ENCODE data around the gene MPO. TPM values are rescaled to one million over a fixed set of nuclear protein-coding genes. Genes with fewer than 3 reads are reported as not detected.

Gene MPO
- total RNA-seq, 1 donor from 2014 or later, result not detected

DNA sequence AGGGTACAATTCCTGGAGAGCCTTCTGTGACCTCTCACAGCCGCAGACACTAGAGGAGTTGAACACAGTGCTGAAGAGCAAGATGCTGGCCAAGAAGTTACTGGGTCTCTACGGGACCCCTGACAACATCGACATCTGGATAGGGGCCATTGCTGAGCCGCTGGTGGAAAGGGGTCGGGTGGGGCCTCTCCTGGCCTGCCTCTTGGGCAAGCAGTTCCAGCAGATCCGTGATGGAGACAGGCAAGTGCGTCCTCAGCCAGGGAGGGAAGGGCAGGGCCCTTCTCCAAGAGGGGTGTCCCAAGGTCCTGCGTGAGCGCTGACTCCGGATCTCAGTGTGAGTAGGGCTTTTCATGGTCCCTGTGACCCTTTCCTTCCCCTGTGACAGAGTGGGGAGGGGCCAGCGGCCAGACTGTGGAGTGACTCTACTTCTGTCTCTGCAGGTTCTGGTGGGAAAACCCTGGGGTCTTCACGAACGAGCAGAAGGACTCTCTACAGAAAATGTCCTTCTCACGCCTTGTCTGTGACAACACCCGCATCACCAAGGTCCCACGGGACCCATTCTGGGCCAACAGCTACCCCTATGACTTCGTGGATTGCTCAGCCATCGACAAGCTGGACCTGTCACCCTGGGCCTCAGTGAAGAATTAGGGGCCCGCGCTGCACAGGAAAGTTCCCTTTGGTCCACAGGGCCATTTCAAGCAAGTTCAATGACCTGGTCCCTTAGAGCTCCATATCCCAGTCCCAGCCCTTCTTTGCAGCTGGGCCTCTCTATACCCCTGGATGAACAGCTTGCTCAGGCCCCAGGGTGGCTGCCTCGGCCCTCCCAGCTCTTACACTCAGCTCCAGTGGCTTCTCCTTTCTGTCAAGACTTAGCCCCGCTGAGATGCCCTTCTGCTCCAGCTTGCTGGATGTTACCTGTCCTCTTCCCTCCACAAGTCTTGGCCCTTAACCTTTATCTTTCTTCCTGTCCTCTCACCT is 13.1 kb downstream of the MPO start:
- intact Hi-C loops (cut with micrococcal nuclease), result no loop called here

DNA sequence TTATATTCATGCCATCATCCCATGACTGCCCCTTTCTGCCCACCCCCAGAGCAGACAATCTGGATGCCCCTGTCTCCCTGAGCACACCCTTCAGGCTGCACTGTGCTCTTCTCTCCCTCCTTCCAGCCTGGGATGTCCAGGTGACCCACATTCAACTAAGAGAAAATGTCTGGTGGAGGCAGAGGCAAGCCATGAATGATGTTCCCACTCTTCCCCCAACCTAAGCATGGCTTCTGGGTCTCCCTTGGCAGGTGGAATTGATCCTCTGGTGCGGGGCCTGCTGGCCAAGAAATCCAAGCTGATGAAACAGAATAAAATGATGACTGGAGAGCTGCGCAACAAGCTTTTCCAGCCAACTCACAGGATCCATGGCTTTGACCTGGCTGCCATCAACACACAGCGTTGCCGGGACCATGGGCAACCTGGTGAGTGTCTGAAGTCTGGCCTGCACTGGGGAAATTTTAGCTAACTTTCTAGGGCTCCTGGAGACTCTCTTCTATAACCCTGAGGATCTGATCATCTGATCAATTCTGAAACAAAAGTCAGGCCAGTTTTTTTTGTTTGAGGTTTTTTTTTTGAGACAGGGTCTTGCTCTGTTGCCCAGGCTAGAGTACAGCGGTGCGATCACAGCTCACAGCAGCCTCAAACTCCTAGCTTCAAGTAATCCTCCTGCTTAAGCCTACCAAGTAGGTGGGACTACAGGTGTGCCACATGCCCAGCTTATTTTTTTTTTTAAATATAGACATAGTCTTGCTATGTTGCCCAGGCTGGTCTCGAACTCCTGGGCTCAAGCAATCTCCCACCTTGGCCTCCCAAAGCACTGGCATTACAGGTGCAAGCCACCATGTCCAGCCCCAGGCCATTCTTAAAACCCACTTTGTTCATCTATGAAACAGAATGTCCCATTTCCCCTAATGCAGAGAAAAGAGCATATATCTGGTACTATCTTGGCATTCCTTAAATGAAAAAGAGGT is 14.5 kb downstream of the MPO start:
- intact Hi-C loops (cut with micrococcal nuclease), result no loop called here

DNA sequence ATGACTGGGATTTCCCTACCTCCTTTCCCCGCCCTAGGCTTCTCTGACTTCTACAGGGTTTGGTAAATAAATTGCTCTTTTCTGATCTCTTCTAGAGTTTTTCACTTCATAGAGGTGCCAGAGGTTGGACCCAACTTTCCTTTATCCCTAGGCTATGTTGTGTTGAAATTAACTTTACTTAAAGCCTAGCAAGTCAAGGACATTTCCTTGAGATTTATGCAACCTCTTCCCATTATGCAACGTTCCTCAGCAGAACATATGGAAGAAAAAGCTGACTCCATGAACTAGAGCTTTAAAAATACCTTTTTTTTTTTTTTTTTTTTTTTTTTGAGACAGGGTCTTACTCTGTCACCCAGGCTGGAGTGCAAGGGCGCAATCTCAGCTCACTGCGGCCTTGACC is 15.5 kb downstream of the MPO start:
- intact Hi-C loops (cut with micrococcal nuclease), result no loop called here

DNA sequence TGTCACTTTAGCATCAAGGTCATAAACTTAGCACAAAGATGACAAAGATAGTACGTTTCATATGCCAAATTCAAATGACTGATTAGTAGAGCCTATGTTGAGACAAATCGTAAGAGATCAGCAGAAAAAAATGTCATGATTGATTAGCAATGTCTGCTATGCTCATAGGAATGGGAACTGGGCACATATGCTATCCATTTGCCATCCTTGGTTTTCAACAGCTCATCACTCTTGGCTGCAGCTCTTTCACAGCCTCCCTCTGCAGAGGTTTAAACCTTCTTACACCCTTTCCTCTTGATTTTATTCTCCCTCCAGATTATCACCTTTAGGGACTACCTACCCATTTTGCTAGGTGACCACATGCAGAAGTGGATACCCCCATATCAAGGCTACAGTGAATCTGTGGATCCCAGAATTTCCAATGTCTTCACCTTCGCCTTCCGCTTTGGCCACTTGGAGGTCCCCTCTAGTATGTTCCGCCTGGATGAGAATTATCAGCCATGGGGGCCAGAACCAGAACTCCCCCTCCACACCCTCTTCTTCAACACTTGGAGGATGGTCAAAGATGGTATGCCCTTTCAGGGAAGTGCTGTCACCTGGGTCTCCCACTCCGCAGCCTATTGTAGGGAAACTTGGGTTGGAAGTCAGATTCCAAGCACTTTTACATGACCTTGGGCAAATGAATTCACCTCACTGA is 16.2 kb downstream of the MPO start:
- intact Hi-C loops (cut with micrococcal nuclease), result no loop called here

DNA sequence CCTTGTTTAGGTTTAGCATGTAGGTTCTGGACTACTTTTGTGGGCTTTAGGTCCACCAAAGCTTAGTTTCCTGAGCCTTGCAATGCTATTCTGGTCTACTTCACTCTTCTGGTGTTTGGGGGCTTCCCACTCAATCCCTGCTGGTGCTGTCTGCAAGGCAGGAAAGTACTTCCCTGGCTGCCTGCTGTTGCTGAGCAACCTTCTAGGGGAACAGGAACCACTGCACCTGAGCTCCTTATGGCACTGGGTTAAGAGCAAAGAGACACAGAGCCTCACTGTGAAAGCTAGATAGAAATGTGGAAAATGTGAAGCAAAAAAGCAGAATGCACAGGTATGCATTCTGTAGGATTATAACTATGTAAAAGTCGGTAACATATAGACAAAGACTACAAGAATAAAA is 17.0 kb downstream of the MPO start:
- intact Hi-C loops (cut with micrococcal nuclease), result no loop called here

DNA sequence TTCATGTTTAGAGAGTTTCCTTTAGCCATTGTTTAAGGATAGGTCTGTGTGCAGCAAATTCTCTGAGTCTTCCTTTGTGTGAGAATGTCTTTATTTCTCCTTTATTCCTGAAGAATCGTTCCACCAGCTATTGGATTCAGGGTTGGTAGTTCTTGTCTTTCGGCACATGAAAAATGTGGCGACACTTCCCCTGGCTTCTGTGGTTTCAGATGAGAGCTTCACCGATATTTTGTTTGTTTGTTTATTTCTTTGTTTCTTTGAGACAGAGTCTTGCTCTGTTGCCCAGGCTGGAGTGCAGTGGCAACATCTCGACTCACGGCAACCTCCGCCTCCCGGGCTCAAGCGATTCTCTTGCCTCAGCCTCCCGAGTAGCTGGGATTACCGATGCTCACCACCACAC is 18.6 kb downstream of the MPO start:
- intact Hi-C loops (cut with micrococcal nuclease), result no loop called here

DNA sequence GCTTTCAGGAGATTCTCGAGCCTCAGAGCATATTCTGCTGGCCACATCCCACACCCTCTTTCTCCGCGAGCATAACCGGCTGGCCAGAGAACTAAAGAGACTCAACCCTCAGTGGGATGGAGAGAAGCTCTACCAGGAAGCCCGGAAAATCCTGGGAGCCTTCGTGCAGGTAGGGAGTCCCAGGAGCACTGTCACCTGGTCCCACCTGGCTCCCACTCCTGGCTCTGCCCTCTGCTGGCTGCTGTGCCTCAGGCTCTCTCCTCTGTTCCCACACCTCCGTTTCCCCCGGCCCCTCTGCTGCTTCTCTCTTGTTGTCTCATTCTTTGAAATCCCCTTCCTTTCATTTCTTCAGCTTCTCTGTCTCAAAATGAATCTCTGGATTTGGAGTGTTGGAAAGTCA is 25.9 kb downstream of the MPO start:
- intact Hi-C loops (cut with micrococcal nuclease), result no loop called here

DNA sequence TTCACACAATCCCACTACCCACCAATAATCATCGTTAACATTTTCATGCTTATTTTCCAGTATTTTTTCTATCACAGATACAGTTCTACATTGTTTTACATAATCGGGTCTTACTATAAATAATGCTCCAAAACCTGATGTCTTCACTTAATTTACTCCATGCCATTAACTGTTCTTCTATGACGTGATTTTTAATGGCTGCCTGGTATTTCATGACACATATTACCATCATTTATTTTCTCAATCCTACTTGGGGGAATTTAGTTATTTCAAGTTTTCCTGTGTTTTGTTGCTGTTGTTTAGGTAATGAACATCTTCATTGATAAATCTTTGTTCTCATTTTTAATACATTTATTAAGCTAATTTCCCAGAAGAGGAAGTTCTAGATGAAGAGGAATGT is 27.7 kb downstream of the MPO start:
- intact Hi-C loops (cut with micrococcal nuclease), result no loop called here

DNA sequence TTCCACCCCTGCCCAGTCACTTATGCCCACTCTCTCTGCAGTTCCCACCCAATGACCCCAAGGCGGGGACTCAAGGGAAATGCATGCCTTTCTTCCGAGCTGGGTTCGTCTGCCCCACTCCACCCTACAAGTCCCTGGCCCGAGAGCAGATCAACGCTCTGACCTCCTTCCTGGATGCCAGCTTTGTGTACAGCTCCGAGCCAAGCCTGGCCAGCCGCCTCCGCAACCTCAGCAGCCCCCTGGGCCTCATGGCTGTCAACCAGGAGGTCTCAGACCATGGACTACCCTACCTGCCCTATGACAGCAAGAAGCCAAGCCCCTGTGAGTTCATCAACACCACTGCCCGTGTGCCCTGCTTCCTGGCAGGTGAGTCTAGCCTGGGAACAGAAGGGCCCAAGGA is 28.6 kb downstream of the MPO start:
- intact Hi-C loops (cut with micrococcal nuclease), result no loop called here

DNA sequence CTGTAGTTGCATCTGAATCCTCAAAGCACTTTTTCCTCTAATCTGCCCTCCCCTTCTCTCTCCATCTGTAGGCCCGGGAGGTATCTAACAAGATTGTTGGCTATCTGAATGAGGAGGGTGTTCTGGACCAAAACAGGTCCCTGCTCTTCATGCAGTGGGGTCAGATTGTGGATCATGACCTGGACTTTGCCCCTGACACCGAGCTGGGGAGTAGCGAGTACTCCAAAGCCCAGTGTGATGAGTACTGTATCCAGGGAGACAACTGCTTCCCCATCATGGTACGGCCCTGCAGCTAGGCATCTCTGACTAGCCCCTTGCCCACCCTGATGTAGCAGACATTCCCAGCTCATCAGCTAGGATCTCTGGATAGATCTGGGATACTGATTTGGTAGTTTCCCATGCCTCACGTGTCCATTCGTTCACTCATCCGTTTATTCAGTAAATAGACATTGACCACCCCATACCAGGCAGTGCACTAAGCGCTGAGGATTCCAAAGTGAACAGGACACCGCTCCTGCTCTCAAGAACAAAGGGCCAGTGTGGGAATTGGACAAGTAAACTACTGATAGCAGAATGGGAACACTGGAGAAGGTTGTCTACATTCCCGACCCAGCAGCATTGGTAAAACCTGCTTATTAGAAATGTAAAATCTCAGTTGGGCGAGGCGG is 30.3 kb downstream of the MPO start:
- intact Hi-C loops (cut with micrococcal nuclease), result loop anchor here (2.0 kb wide), 1 partner anchor 196 kb away; no protein-coding TSS in a partner anchor

DNA sequence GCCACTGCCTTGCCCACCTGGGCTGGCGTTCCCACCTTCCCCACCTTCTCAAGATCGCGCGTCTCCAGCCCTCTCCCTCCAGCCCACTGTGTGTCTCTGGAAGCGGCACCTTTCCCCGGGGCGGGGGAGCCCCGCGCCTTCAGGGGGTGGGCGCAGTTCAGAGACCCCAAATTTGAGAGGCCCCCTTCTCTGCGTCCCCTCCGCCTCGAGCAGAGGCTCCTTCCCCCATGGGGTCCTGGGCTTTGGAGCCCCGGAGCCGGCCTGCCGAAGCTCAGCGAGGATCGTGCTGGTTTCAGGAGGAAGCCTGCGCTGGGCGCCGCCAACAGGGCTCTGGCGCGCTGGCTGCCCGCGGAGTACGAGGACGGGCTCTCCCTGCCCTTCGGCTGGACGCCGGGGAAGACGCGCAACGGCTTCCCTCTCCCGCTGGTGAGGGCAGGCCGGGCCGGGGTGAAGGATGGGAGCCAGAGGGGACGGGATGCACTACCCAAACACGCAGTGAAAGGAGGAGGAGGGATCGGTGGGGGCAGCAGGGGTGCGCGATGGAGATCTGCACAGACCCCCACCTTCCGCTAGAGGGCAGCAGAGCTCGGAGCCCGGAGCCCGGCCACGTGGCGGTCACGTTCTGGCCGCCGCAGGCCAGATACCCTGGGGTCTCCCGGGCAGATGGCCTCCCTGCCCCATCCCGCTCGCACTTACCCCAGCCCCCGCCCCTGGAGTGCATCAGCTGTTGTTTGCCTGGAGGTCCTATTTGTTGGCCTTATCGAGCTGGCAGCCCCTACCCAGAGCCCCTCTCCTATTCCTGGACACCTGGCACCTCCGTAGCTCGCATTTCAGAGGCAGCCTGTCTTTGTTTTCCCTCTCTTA is 31.2 kb downstream of the MPO start:
- intact Hi-C loops (cut with micrococcal nuclease), result loop anchor here (2.0 kb wide), 2 partner anchors 31 to 197 kb away; partner anchors contain the start of gene MKS1

DNA sequence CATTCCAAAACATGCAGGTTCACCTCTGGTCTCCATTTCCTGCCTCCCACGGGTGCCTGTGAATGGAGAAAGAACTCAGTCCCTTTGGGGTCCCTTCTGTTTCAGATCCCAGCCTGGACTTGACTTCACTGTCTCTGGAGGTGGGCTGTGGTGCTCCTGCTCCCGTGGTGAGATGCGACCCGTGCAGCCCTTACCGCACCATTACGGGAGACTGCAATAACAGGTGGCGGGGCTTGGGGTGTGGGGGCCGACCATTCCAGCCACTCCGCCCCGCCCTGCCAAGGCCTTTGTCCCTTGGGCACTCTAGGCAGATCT is 31.8 kb downstream of the MPO start:
- intact Hi-C loops (cut with micrococcal nuclease), result loop anchor here (2.0 kb wide), 1 partner anchor 30 kb away; the partner anchor contains the start of gene MKS1

DNA sequence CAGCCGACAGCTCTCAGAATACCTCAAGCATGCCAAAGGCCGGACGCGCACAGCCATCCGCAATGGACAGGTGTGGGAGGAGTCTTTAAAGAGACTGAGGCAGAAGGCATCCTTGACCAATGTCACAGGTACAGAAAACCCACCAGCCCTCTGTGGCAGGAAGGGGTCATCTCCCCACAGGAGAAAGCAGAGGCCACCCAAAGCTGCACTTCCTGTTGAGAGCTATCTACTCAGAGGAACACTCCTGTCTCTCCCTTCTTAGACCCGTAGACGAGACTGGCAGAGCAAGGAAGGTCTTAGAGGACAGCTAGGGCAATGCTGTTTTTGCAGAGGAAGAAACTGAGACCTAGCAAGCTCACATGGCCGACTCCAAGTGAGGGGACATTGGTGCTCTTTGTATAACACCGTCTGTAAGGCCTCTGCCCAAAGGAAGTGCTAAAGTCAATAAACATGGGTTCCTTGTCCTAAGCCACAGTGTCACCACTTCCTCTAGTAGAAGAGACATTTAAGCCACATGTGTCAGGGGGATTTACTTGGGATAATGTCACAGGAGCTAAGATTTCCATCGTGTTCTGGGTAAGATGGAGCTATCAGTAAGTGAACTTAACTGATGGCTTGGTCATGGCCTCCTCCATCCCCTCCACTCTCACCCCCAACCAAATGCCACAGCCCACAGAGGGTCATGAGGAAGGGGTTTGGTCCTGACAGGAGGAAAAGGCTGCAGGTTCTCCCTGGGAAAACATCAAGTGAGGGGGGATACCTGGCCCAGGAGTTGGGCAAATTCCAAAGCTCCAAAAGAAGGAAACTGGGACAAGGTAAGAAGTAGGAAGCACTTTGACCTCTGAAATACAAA is 33.0 kb downstream of the MPO start:
- intact Hi-C loops (cut with micrococcal nuclease), result loop anchor here (2.0 kb wide), 1 partner anchor 29 kb away; the partner anchor contains the start of gene MKS1

DNA sequence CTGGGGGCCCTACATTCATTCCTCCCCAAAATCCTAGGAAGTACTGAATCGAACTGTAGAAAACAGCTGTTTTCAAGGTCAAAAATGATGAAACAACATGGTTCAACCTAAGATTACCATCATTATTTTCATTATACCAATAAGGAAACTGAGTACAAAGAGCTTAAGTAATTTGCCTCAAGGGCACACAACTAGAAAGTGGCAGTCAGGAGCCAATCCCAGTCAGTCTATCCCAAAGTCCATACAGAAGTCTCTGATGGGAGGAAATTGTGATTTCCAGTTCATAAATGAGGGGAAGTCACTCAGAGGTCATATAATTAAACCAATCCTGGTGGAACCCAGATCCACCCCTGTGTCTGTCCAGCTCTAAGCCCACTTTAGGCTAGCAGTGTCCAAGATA is 34.0 kb downstream of the MPO start:
- intact Hi-C loops (cut with micrococcal nuclease), result no loop called here

DNA sequence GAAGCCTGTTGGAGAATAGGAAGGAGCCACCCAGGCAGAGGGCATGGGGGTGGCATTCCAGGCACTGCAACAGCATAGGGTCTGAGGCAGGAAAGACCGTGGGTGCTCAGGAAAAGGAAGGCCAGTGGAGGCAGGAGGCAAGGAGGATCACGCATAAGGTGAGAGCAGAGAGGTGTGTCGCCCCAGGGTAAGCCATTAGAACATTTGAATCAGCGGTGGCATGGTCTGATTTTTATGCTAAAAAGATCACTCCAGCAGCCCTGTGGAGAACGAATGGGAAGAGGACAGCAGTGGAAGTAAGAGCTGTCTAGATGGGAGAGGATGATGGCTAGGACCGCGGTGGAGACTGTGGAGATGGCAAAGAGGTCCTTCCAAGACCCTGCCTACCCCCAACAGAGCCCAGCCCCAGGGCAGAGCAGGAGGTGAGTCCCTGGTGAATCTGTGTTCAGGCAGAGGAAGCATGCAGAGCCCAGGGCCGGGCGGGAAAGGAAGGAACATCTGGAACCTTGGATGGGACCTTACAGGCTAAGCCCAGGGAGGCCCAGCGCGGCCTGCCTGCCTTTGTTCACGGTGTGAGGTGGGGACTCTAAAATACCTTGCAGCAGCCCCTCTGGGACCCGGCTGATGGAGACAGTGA is 34.5 kb downstream of the MPO start:
- intact Hi-C loops (cut with micrococcal nuclease), result no loop called here

DNA sequence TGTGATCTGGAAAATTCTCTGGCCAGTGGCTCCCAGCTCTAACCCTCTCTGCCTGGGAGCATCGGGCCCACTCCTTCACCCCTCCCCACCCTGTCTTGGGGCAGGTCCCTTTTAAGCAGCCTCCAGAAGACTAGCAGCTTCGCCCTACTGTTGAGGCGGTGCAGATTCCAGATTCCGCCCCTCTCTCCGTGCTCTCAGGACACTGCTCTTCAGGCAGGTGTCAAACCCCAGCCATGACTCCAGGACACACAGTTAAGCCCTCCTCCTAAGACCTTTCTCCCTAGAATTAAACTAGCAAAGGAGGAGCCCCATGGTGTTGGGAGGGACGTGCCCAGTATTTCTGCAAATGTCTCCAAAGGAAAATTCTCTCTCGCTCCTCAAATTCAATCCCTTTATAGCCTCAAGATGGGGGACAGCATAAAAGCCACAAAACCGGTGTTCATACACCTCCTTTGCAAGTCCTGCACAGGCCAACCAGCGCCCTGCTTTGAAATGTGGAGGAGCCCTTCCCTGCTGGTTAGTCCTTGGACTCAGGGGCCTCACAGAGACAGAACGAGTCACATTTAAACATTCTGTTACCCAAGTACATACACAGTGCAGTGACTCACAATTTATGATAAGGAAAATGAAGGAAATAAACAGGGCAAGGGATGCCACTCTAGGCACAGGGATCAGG is 35.2 kb downstream of the MPO start:
- intact Hi-C loops (cut with micrococcal nuclease), result no loop called here

DNA sequence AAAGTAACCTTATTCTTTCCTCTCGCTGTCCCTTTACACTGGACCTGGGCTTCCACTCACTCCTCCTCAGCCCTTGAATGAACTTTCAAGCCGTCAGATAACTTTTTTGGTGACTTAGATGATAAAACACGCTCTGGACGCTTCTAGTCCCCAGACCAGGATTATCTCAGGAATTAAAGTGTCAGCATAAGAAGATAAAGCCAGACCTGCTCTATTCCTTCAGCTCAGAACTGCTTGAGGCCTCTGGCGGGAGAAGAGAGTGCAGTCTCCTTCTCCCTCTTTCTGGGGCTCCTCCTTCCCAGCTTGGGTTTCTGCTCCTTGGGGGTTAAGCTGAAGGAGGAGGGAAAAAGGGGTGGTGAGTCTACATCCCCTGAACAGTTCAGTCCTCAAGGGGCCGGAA is 35.8 kb downstream of the MPO start:
- intact Hi-C loops (cut with micrococcal nuclease), result no loop called here
